Astrocyte (in vitro differentiated cells and primary cell): ENCODE data around the gene CXCL8.
"Not testable (repeated sequence)": the region's sequence is repeated elsewhere in the genome, so short reads cannot be mapped to it uniquely, and the experiment has no call there.

ENCODE experiments used
- EZH2 ChIP-seq: IDR thresholded peaks from 2 replicates; pipeline ENCODE4 v1.6.1; 2012; ENCODE audit warnings: mild to moderate bottlenecking, low read length, inconsistent platforms; ENCODE audit not compliant: insufficient read depth
- TF ChIP-seq, protein P1 (sequence below): IDR thresholded peaks from 2 replicates; pipeline ENCODE4 v1.5.1; 2011; ENCODE audit warnings: low read depth, mild to moderate bottlenecking, inconsistent platforms, low read length, moderate library complexity; ENCODE audit not compliant: insufficient read depth

DNA sequence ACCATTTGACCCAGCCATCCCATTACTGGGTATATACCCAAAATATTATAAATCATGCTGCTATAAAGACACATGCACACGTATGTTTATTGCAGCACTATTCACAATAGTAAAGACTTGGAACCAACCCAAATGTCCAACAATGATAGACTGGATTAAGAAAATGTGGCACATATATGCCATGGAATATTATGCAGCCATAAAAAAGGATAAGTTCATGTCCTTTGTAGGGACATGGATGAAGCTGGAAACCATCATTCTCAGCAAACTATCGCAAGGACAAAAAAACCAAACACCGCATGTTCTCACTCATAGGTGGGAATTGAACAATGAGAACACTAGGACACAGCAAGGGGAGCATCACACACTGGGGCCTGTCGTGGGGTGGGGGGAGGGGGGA, 49.2 kb upstream of the CXCL8 start:
- TF ChIP-seq, protein P1, sequence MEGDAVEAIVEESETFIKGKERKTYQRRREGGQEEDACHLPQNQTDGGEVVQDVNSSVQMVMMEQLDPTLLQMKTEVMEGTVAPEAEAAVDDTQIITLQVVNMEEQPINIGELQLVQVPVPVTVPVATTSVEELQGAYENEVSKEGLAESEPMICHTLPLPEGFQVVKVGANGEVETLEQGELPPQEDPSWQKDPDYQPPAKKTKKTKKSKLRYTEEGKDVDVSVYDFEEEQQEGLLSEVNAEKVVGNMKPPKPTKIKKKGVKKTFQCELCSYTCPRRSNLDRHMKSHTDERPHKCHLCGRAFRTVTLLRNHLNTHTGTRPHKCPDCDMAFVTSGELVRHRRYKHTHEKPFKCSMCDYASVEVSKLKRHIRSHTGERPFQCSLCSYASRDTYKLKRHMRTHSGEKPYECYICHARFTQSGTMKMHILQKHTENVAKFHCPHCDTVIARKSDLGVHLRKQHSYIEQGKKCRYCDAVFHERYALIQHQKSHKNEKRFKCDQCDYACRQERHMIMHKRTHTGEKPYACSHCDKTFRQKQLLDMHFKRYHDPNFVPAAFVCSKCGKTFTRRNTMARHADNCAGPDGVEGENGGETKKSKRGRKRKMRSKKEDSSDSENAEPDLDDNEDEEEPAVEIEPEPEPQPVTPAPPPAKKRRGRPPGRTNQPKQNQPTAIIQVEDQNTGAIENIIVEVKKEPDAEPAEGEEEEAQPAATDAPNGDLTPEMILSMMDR, result not testable (repeated sequence)
- TF ChIP-seq EZH2, result not testable (repeated sequence)
